ENCODE results near the gene INCENP. TPM values are rescaled to one million over a fixed set of nuclear protein-coding genes. Genes with fewer than 3 reads are reported as not detected.

INCENP gene
- polyA plus RNA-seq, 1 of the 3 experiments (the other 2 are of a cell fraction): 20.1 TPM

DNA sequence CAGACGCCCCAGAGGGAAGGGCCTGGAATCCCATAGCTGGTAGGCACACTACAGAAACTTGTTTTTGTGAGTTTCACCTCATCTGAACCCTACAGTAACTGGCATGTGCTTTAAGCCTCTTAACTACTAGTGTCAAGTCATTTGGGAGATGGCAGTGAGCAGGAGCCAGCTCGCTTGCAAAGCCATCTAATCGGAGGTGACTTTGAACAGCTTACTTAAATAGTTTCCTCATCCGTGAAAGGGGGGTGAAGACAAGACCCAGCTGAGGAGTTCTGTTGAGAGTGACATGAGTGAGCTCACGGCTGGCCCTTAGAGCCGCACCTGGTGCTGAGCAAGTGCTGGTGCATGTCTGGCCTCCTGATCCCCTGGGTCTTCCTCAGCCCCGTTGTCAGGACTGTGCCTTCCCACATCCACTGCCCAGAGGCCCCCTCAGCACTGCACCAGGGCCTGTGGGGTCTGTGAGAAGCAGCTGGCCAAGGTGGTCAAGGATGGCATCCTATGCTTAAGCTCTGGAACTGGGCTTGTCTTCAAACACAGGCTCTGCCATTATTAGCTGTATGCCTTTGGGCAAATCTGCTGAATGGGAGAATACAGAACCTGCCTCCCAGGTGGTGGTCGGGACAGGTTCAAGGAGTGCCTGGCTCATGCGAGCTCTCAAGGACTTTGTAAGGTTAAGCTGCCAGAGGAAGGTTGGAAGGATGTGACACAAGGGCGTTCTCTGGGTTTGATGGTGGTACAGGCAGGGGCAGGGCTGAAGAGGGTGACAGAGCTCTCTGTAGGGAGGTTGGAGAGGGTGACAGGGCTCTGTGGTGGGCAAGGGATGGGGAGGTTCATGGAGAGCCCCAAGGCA, 27.3 kb downstream of the INCENP start:
- Histone ChIP-seq H2AFZ (ENCODE audit: low read depth) (no peak overlapping the region), H3K4me2 (no peak overlapping the region), H3K4me1 (ENCODE audit: control insufficient read depth in 1 of 2, insufficient read depth in 2 of 2, low read depth in 1 of 2, low read length in 1 of 2) (no peaks in the 10 kb centered on the region), H4K20me1 (ENCODE audit: insufficient read depth) (no peaks in the 10 kb centered on the region), H3K9ac (no peak overlapping the region), H3F3A (replicated peaks; ENCODE audit: insufficient read depth) (peaks cover 5% of the 10 kb centered on the region), H3K9me3 (no peaks in the 10 kb centered on the region), H3K27me3 (ENCODE audit: insufficient read depth) (no peaks in the 10 kb centered on the region), H3K36me3 (replicated peaks in 1 of 2; ENCODE audit: control insufficient read depth in 1 of 2, insufficient read depth in 2 of 2, low read length in 1 of 2) (peaks cover 39 to 65% of the 10 kb centered on the region in 2 experiments), H3K79me2 (ENCODE audit: insufficient read depth) (no peaks in the 10 kb centered on the region), H3K27ac (ENCODE audit: low read depth in 2 of 2, low read length in 1 of 2) (no peak overlapping the region), H3K4me3 (ENCODE audit: low read depth in 2 of 2, low read length in 1 of 2) (no peak overlapping the region), H3K9me2 (no peaks in the 10 kb centered on the region)
- 95% methylated on average over 7 of the region's 10 CpGs for WGBS (ENCODE audit: low lambda C conversion rate)
- ChIA-PET CTCF (interaction anchor here (1.1 to 2.1 kb wide), 3 partner anchors 20 to 160 kb away, joined by 3 to 10 read pairs (median 6); no protein-coding TSS in a partner anchor), POLR2A (no interaction called here)
- DNase-seq: no peak
- TF ChIP-seq, protein P1, sequence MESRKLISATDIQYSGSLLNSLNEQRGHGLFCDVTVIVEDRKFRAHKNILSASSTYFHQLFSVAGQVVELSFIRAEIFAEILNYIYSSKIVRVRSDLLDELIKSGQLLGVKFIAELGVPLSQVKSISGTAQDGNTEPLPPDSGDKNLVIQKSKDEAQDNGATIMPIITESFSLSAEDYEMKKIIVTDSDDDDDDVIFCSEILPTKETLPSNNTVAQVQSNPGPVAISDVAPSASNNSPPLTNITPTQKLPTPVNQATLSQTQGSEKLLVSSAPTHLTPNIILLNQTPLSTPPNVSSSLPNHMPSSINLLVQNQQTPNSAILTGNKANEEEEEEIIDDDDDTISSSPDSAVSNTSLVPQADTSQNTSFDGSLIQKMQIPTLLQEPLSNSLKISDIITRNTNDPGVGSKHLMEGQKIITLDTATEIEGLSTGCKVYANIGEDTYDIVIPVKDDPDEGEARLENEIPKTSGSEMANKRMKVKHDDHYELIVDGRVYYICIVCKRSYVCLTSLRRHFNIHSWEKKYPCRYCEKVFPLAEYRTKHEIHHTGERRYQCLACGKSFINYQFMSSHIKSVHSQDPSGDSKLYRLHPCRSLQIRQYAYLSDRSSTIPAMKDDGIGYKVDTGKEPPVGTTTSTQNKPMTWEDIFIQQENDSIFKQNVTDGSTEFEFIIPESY (IDR thresholded peaks at IDR 0.05; ENCODE audit: borderline replicate concordance, low read depth): no peak
- TF ChIP-seq, protein P2, sequence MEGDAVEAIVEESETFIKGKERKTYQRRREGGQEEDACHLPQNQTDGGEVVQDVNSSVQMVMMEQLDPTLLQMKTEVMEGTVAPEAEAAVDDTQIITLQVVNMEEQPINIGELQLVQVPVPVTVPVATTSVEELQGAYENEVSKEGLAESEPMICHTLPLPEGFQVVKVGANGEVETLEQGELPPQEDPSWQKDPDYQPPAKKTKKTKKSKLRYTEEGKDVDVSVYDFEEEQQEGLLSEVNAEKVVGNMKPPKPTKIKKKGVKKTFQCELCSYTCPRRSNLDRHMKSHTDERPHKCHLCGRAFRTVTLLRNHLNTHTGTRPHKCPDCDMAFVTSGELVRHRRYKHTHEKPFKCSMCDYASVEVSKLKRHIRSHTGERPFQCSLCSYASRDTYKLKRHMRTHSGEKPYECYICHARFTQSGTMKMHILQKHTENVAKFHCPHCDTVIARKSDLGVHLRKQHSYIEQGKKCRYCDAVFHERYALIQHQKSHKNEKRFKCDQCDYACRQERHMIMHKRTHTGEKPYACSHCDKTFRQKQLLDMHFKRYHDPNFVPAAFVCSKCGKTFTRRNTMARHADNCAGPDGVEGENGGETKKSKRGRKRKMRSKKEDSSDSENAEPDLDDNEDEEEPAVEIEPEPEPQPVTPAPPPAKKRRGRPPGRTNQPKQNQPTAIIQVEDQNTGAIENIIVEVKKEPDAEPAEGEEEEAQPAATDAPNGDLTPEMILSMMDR (IDR thresholded peaks at IDR 0.05): no peak
- no peak for TF ChIP-seq GABPA (IDR thresholded peaks at IDR 0.05; ENCODE audit: low read depth)
- TF ChIP-seq, protein P3, sequence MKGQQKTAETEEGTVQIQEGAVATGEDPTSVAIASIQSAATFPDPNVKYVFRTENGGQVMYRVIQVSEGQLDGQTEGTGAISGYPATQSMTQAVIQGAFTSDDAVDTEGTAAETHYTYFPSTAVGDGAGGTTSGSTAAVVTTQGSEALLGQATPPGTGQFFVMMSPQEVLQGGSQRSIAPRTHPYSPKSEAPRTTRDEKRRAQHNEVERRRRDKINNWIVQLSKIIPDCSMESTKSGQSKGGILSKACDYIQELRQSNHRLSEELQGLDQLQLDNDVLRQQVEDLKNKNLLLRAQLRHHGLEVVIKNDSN (IDR thresholded peaks at IDR 0.05; ENCODE audit: borderline replicate concordance, low read depth): no peak
- no peak for TF ChIP-seq RXRA (IDR thresholded peaks at IDR 0.05; ENCODE audit: borderline replicate concordance, low read depth)
- TF ChIP-seq, protein P4, sequence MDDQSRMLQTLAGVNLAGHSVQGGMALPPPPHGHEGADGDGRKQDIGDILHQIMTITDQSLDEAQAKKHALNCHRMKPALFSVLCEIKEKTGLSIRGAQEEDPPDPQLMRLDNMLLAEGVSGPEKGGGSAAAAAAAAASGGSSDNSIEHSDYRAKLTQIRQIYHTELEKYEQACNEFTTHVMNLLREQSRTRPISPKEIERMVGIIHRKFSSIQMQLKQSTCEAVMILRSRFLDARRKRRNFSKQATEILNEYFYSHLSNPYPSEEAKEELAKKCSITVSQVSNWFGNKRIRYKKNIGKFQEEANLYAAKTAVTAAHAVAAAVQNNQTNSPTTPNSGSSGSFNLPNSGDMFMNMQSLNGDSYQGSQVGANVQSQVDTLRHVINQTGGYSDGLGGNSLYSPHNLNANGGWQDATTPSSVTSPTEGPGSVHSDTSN (IDR thresholded peaks at IDR 0.05): no peak
- TF ChIP-seq, protein P5, sequence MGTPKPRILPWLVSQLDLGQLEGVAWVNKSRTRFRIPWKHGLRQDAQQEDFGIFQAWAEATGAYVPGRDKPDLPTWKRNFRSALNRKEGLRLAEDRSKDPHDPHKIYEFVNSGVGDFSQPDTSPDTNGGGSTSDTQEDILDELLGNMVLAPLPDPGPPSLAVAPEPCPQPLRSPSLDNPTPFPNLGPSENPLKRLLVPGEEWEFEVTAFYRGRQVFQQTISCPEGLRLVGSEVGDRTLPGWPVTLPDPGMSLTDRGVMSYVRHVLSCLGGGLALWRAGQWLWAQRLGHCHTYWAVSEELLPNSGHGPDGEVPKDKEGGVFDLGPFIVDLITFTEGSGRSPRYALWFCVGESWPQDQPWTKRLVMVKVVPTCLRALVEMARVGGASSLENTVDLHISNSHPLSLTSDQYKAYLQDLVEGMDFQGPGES (IDR thresholded peaks at IDR 0.05; ENCODE audit: low read depth, low read length): no peak
- no peak for TF ChIP-seq NRF1 (IDR thresholded peaks at IDR 0.05; ENCODE audit: low read depth, low read length)
- TF ChIP-seq JUND (IDR thresholded peaks at IDR 0.05): no peak
- no peak for TF ChIP-seq EZH2phosphoT487 (IDR thresholded peaks at IDR 0.05; ENCODE audit: borderline replicate concordance, low read depth)
- TF ChIP-seq TEAD4 (IDR thresholded peaks at IDR 0.05; ENCODE audit: borderline replicate concordance, insufficient read depth): no peak
- no peak for TF ChIP-seq FOXJ3 (CRISPR knock-in tag; IDR thresholded peaks at IDR 0.05)

Data from SK-N-SH (cell line).